Common myeloid progenitor, CD34-positive (primary cell): ENCODE results near the gene GATAD2A.

ENCODE experiments used
- CTCF ChIA-PET: fragments of 350-600 bp; sonication (Branson Sonifier 250); formaldehyde crosslinking; loops from one replicate; lab custom pipeline; 2021; ENCODE audit warnings: antibody characterized with exemption; lab: Charles Lee
- POLR2A ChIA-PET: fragments of 350-600 bp; sonication (Branson Sonifier 250); formaldehyde crosslinking; loops from one replicate; lab custom pipeline; 2021; ENCODE audit warnings: antibody characterized with exemption; lab: Charles Lee
- DNase-seq, 3 donors: peaks; one replicate each; pipeline versions ENCODE4 v3.0.0 to v3.0.0-alpha.2; 2013
- H3K27ac ChIP-seq, 2 experiments: 1 replicate in 1 of 2; 2 replicates in 1 of 2; pipeline ENCODE4 v1.7.0; 2013; ENCODE audit warnings: inconsistent platforms in 2 of 2, low read length in 2 of 2, mild to moderate bottlenecking in 2 of 2, low read depth in 1 of 2, moderate library complexity in 1 of 2; ENCODE audit not compliant: severe bottlenecking in 2 of 2, insufficient read depth in 1 of 2, poor library complexity in 1 of 2
- H3K27me3 ChIP-seq, 5 experiments: replicated peaks in 2 of 5; 1 replicate in 3 of 5; 2 replicates in 2 of 5; pipeline versions ENCODE4 v1.6.1 to v1.7.0; 2013; ENCODE audit warnings: low read length in 4 of 5, mild to moderate bottlenecking in 2 of 5, moderate library complexity in 2 of 5, inconsistent platforms in 1 of 5; ENCODE audit not compliant: insufficient read depth in 5 of 5, control insufficient read depth in 4 of 5
- H3K36me3 ChIP-seq, 4 experiments: 1 replicate in 2 of 4; 2 replicates in 2 of 4; pipeline versions ENCODE4 v1.6.1 to v1.7.0; 2013; ENCODE audit warnings: low read length in 3 of 4, control low read depth in 1 of 4, mild to moderate bottlenecking in 1 of 4; ENCODE audit not compliant: control insufficient read depth in 4 of 4, insufficient read depth in 4 of 4
- H3K4me1 ChIP-seq, 4 experiments: 1 replicate in 3 of 4; 2 replicates in 1 of 4; pipeline versions ENCODE4 v1.6.1 to v1.7.1; 2013; ENCODE audit warnings: low read length in 3 of 4, mild to moderate bottlenecking in 3 of 4, control low read depth in 1 of 4, inconsistent platforms in 1 of 4, moderate library complexity in 1 of 4; ENCODE audit not compliant: control insufficient read depth in 4 of 4, insufficient read depth in 4 of 4; ENCODE audit errors: control extremely low read depth in 1 of 4
- H3K4me3 ChIP-seq, 7 experiments: 1 replicate in 4 of 7; 2 replicates in 3 of 7; pipeline versions ENCODE4 v1.5.1 to v1.7.0; 2013; ENCODE audit warnings: mild to moderate bottlenecking in 7 of 7, low read length in 6 of 7, moderate library complexity in 6 of 7, inconsistent platforms in 2 of 7, low read depth in 2 of 7, control low read depth in 1 of 7; ENCODE audit not compliant: insufficient read depth in 4 of 7, control insufficient read depth in 1 of 7; ENCODE audit errors: extremely low read depth in 1 of 7
- H3K9me3 ChIP-seq, 5 experiments: 1 replicate in 4 of 5; 2 replicates in 1 of 5; pipeline versions ENCODE4 v1.6.1 to v1.7.1; 2013; ENCODE audit warnings: low read length in 4 of 5, mild to moderate bottlenecking in 2 of 5, inconsistent platforms in 1 of 5, low read depth in 1 of 5, moderate library complexity in 1 of 5; ENCODE audit not compliant: control insufficient read depth in 4 of 5, insufficient read depth in 2 of 5; ENCODE audit errors: control extremely low read depth in 1 of 5
- WGBS: methylation state at CpG from one replicate; pipeline ENCODE4 v1.1.5; 2013; ENCODE audit not compliant: insufficient coverage; 5-methylcytosine and 5-hydroxymethylcytosine counted together

Gene GATAD2A

GRCh38 chr19:19405971-19406877, 749 bp downstream of the GATAD2A start:
- Histone ChIP-seq H3K4me1 (peaks cover 14 to 71% (median 36%) of the 10 kb centered on the region in 4 experiments), H3K27me3 (no peaks in the 10 kb centered on the region), H3K36me3 (peaks cover 0 to 12% (median 0%) of the 10 kb centered on the region in 4 experiments), H3K4me3 (peak overlapping the region; percentile 61 to 85 (median 78)), H3K27ac (peak overlapping the region; percentile 12 to 76), H3K9me3 (no peaks in the 10 kb centered on the region)
- POLR2A ChIA-PET, result interaction anchor here (0.6 to 1.4 kb wide), 3 partner anchors 13 to 29 kb away, joined by 3 to 10 read pairs (median 5); no protein-coding TSS in a partner anchor
- under 1% methylated on average over 71 of the region's 87 CpGs for WGBS
- DNase-seq, result peak in 2 of 3 donors; percentile 49 to 60
- CTCF ChIA-PET, result interaction anchor here (0.9 to 2.1 kb wide), 15 partner anchors 11 to 84 kb away, joined by 3 to 12 read pairs (median 5); no protein-coding TSS in a partner anchor

DNA sequence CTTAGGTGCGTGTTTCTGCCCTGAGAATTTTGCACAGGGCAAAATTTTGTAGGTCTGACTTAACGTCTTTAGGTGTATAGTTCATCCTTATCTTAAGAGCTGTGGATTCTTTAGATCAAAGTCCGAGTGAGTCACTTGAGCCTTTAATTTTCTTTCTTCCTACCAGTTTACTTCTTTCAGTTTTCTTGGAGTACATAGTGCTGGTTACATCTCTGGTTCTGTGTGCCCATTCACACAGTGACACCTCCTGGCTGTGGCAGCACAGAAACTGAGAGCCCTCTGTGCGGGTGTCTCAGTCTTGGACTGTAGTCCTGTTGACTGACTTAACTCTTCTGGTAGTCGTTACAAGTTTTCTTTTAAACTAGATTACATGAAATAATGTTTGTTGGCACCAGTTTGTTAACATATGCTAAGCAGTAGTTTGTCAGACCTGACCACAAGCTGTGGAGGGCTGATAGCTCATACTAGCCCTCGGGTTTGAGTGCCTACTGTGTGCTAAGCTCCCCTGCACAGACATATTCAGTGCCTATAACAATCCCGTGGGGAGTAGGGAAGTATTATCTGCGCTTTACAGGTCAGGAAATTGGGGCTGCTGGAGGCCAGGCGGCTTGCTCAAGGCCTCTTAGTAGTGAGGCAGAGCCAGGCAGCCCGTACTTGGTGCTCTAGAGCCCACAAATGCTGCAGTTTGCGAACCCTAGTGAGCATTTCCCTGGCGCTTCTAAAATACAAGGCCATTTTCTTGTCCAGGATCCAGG, 1.6 kb downstream of the GATAD2A start:
- POLR2A ChIA-PET, result no interaction called here
- whole genome bisulfite sequencing, result 9% methylated on average over 8 of the region's 12 CpGs
- Histone ChIP-seq H3K27me3 (no peaks in the 10 kb centered on the region), H3K36me3 (peaks cover 0 to 18% (median 0%) of the 10 kb centered on the region in 4 experiments), H3K27ac (peak overlapping the region; percentile 13 to 76), H3K9me3 (no peaks in the 10 kb centered on the region), H3K4me1 (peaks cover 14 to 73% (median 36%) of the 10 kb centered on the region in 4 experiments), H3K4me3 (peak overlapping the region in 6 of 7 experiments; percentile 70 to 85 (median 80))
- CTCF ChIA-PET, result interaction anchor here (0.7 to 2.1 kb wide), 11 partner anchors 11 to 84 kb away, joined by 3 to 5 read pairs (median 4); no protein-coding TSS in a partner anchor
- DNase-seq, result peak; percentile 39 to 78 (median 60)

GRCh38 chr19:19407633-19407930, 2.1 kb downstream of the GATAD2A start:
- no peak for DNase-seq
- Histone ChIP-seq H3K9me3 (no peaks in the 10 kb centered on the region), H3K4me3 (peak overlapping the region in 5 of 7 experiments; percentile 70 to 85 (median 78)), H3K4me1 (peaks cover 14 to 72% (median 36%) of the 10 kb centered on the region in 4 experiments), H3K36me3 (peaks cover 0 to 19% (median 0%) of the 10 kb centered on the region in 4 experiments), H3K27ac (peak overlapping the region in 1 of 2 experiments; percentile 76), H3K27me3 (no peaks in the 10 kb centered on the region)
- ChIA-PET CTCF (interaction anchor here (0.7 to 2.1 kb wide), 11 partner anchors 10 to 83 kb away, joined by 3 to 5 read pairs (median 4); no protein-coding TSS in a partner anchor), POLR2A (no interaction called here)
- 50% methylated on average over 1 of the region's 4 CpGs for WGBS

GRCh38 chr19:19409205-19409604, 3.7 kb downstream of the GATAD2A start:
- no peak overlapping the region for H3K27ac ChIP-seq
- 84% methylated on average over 3 of the region's 4 CpGs for WGBS
- H3K36me3 ChIP-seq, result peaks cover 0 to 24% (median 0%) of the 10 kb centered on the region in 4 experiments
- H3K4me1 ChIP-seq, result peaks cover 11 to 58% (median 34%) of the 10 kb centered on the region in 4 experiments
- ChIA-PET POLR2A (no interaction called here), CTCF (interaction anchor here (1.5 kb wide), 1 partner anchor 21 kb away, joined by 4 read pairs; no protein-coding TSS in a partner anchor)
- H3K4me3 ChIP-seq, result no peak overlapping the region
- no peaks in the 10 kb centered on the region for H3K9me3 ChIP-seq
- H3K27me3 ChIP-seq, result no peaks in the 10 kb centered on the region
- DNase-seq, result no peak

DNA sequence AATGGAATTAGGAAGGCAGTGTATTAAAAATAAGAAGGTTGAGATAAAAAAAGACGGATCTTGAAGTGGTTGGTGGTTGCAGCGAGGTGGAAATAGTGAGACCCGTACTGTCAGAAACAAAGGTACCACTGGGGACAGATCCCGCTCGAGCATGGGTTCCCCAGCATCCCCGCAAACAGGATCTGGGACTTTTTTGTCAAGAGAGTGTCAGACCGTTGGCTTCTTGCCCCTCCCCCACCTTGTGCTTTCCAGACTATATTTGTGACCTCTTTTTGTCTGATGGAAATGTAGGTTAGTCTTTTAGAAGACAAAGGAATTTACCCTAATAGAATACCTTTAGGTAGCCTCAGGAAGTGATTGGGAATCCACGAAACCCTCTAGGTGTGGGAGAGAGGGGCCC, 4.2 kb downstream of the GATAD2A start:
- CTCF ChIA-PET, result interaction anchor here (1.5 to 1.6 kb wide), 2 partner anchors 21 to 67 kb away, joined by 4 to 8 read pairs; no protein-coding TSS in a partner anchor
- Histone ChIP-seq H3K27ac (no peak overlapping the region), H3K4me1 (peaks cover 11 to 53% (median 32%) of the 10 kb centered on the region in 4 experiments), H3K9me3 (no peaks in the 10 kb centered on the region), H3K4me3 (no peak overlapping the region), H3K27me3 (no peaks in the 10 kb centered on the region), H3K36me3 (peaks cover 0 to 24% (median 0%) of the 10 kb centered on the region in 4 experiments)
- POLR2A ChIA-PET, result no interaction called here
- DNase-seq, result no peak
- 100% methylated on average over 6 of the region's 8 CpGs for WGBS

DNA sequence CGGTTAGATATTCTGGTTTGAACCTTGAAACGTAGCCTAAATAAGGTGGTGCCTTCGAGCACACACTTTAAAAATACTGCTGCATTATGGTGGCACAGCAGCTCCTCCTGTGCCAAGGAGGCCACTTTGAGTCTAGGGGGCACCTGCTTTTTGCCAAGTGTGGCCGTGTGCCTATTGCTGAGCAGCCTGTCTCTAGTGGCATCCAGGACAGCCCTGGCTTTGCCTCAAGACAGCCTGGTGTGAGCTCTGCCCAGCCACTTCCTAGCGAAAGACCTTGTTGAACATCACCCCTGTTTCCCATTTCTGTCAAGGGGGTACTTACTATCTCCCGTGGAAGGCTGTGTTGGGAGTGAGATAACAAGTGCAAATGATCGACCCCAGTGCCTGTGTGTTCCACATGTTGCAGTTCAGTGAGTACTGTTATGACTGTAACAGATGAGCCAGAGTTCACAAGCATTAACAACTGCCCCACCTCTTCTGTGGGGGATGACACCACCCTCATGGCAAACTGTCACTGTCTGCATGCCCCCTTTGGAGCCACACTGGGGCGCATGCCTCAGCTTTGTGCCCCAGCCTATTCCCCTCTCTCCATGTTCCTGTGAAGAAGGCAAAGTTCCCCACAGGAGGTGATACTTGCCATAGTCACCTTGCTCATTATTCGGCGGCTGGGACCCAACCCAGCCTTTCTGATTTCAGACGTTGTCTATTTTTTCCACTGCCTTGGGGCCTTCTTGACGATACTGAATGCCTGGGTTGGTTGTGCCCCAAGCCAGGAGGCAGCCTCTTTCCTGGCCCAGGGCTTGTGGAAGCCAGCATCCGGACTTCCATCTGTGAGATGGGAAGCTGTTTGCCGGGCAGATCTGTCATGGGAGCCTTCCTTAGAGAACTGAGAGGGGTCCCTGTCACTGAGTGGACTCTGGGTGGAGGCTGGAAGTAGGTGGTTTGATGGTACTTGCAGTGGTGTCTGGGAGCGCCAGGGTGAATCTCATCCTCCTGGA, 5.4 kb downstream of the GATAD2A start:
- Histone ChIP-seq H3K27me3 (no peaks in the 10 kb centered on the region), H3K27ac (no peak overlapping the region), H3K4me3 (no peak overlapping the region), H3K9me3 (no peaks in the 10 kb centered on the region), H3K36me3 (peaks cover 0 to 24% (median 0%) of the 10 kb centered on the region in 4 experiments), H3K4me1 (peaks cover 11 to 46% (median 26%) of the 10 kb centered on the region in 4 experiments)
- DNase-seq, result peak in 1 of 3 donors; percentile 24
- WGBS, result 89% methylated on average over 13 of the region's 15 CpGs
- ChIA-PET POLR2A (interaction anchor here (0.9 kb wide), 1 partner anchor 26 kb away, joined by 3 read pairs; no protein-coding TSS in a partner anchor), CTCF (interaction anchor here (0.9 to 1.6 kb wide), 4 partner anchors 20 to 65 kb away, joined by 3 to 8 read pairs (median 4); no protein-coding TSS in a partner anchor)
